Measurements from ENCODE around the gene DLG5. TPM values are rescaled to one million over a fixed set of nuclear protein-coding genes. Genes with fewer than 3 reads are reported as not detected.

The DLG5 gene
- total RNA-seq: 10 to 100 TPM; 26.1 to 47.5 TPM

GRCh38 chr10:77926566-77927401 lies at the start of gene DLG5:
TSS of gene DLG5 (minus strand) at chr10:77926755. CDS start at chr10:77926520, 235 bp downstream.
- H3K4me1 ChIP-seq: peaks cover 9% of the 10 kb centered on the region
- H3K27me3 ChIP-seq: peaks cover 3% of the 10 kb centered on the region
- H3K36me3 ChIP-seq: no peaks in the 10 kb centered on the region
- no peaks in the 10 kb centered on the region for H3K9me3 ChIP-seq
- peak within 1 kb of the TSS; percentile 80 for H3K4me3 ChIP-seq
- TF ChIP-seq CTCF (IDR thresholded peaks at IDR 0.05): no peak
- intact Hi-C loops (cut with DNase I): loop anchor here (5.0 to 10.0 kb wide), 2 partner anchors 79 to 98 kb away; partner anchors contain the start of gene POLR3A
- peak; percentile 75 for DNase-seq
- peak within 1 kb of the TSS; percentile 81 to 93 for H3K9ac ChIP-seq (ENCODE audit: low read depth in 2 of 2, low read length in 2 of 2)
- peak within 1 kb of the TSS; percentile 53 for H3K27ac ChIP-seq

- Histone ChIP-seq H3K9me3 (no peaks in the 10 kb centered on the region), H3K27me3 (no peaks in the 10 kb centered on the region), H3K9ac (ENCODE audit: low read depth in 2 of 2, low read length in 2 of 2) (no peak overlapping the region), H3K27ac (no peak overlapping the region), H3K36me3 (peaks cover 13% of the 10 kb centered on the region), H3K4me1 (no peaks in the 10 kb centered on the region), H3K4me3 (no peak overlapping the region)
- no peak for TF ChIP-seq CTCF (IDR thresholded peaks at IDR 0.05)
- intact Hi-C loops (cut with DNase I): no loop called here
- peak; percentile 48 for DNase-seq
These were observed 48.6 kb upstream of the DLG5 start for GRCh38 chr10:77975086-77975666.

GRCh38 chr10:77974396-77975074 lies 48.0 kb upstream of the DLG5 start:
- peaks cover 11% of the 10 kb centered on the region for H3K36me3 ChIP-seq
- H3K27ac ChIP-seq: no peak overlapping the region
- intact Hi-C loops (cut with DNase I): no loop called here
- no peak overlapping the region for H3K9ac ChIP-seq (ENCODE audit: low read depth in 2 of 2, low read length in 2 of 2)
- DNase-seq: peak; percentile 34
- H3K4me3 ChIP-seq: no peak overlapping the region
- peak; percentile 15 for TF ChIP-seq CTCF (IDR thresholded peaks at IDR 0.05)
- H3K27me3 ChIP-seq: no peaks in the 10 kb centered on the region
- H3K4me1 ChIP-seq: no peaks in the 10 kb centered on the region
- H3K9me3 ChIP-seq: no peaks in the 10 kb centered on the region

- Histone ChIP-seq H3K9me3 (no peaks in the 10 kb centered on the region), H3K27me3 (no peaks in the 10 kb centered on the region), H3K4me3 (no peak overlapping the region), H3K27ac (no peak overlapping the region), H3K36me3 (peaks cover 6% of the 10 kb centered on the region), H3K4me1 (no peaks in the 10 kb centered on the region), H3K9ac (ENCODE audit: low read depth in 2 of 2, low read length in 2 of 2) (no peak overlapping the region)
- TF ChIP-seq CTCF (IDR thresholded peaks at IDR 0.05): no peak
- intact Hi-C loops (cut with DNase I): no loop called here
- no peak for DNase-seq
These were observed 46.7 kb upstream of the DLG5 start for GRCh38 chr10:77973276-77973675.

- no peak overlapping the region for H3K9ac ChIP-seq (ENCODE audit: low read depth in 2 of 2, low read length in 2 of 2)
- DNase-seq: no peak
- peak overlapping the region; percentile 53 for H3K27ac ChIP-seq
- no peak overlapping the region for H3K4me3 ChIP-seq
- H3K9me3 ChIP-seq: no peaks in the 10 kb centered on the region
- no peaks in the 10 kb centered on the region for H3K27me3 ChIP-seq
- intact Hi-C loops (cut with DNase I): no loop called here
- H3K4me1 ChIP-seq: no peaks in the 10 kb centered on the region
- peaks cover 6% of the 10 kb centered on the region for H3K36me3 ChIP-seq
- TF ChIP-seq CTCF (IDR thresholded peaks at IDR 0.05): no peak
These were observed 45.6 kb upstream of the DLG5 start for GRCh38 chr10:77972148-77972547.
